Ishikawa (cell line): ENCODE measurements around the gene FAM149B1.

Experiments used
- CREB1 ChIP-seq: IDR thresholded peaks from 2 replicates; pipeline ENCODE4 v1.6.1; 2012; ENCODE audit warnings: low read depth
- EGR1 ChIP-seq: IDR thresholded peaks from 2 replicates; pipeline ENCODE4 v1.6.1; 2012
- EP300 ChIP-seq: IDR thresholded peaks from 2 replicates; pipeline ENCODE4 v1.6.1; 2012; ENCODE audit warnings: borderline replicate concordance
- FOXM1 ChIP-seq: IDR thresholded peaks from 2 replicates; pipeline ENCODE4 v1.6.1; 2012; ENCODE audit warnings: low read depth, borderline replicate concordance
- TEAD4 ChIP-seq: IDR thresholded peaks from 2 replicates; pipeline ENCODE4 v1.6.1; 2012
- YY1 ChIP-seq: IDR thresholded peaks from 2 replicates; pipeline ENCODE4 v1.6.1; 2012; ENCODE audit warnings: low read depth

DNA sequence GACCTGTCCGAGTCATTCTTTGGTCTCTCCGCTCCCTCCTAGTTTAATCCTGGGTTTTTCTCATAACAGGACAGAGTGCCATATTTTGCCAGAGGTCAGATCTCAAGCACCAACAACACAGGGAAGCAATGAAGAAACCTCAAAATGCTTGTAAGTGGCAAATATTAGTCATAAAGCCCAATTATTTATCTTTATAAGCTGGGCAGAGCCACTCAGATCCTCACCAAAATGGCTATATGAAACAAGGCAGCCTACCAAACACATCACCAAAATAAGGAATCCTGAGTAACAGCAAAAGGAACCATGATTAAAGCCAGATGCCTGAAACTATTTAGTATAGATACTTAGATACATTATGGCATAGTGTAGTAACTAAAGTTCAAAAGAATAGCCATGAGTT lies 4.8 kb upstream of the FAM149B1 start:
- TF ChIP-seq FOXM1 (no peak), CREB1 (no peak), EGR1 (no peak), YY1 (no peak), TEAD4 (no peak), EP300 (no peak)
